Uterus (tissue), 4 donors: ENCODE measurements around the gene C15orf39. TPM values are rescaled to one million over a fixed set of nuclear protein-coding genes. Genes with fewer than 3 reads are reported as not detected.
"Not testable (repeated sequence)": the region's sequence is repeated elsewhere in the genome, so short reads cannot be mapped to it uniquely, and the experiment has no call there.

ENCODE experiments used
- DNase-seq, 2 donors: peaks; one replicate each; pipeline ENCODE4 v3.0.0-alpha.2; 2019 to 2020
- H3K27ac ChIP-seq, 2 donors: fragments of 200-600 bp; sonication (generic); 1 replicate in 1 of 2; 2 replicates in 1 of 2; pipeline ENCODE4 v1.5.1; 2016 to 2018
- H3K27me3 ChIP-seq, 2 donors: fragments of 200-600 bp; sonication (generic); one replicate each; pipeline ENCODE4 v1.5.1; 2018 to 2019; ENCODE audit warnings: control low read depth in 1 of 2
- H3K36me3 ChIP-seq, 2 donors: fragments of 200-600 bp; sonication (generic); one replicate each; pipeline ENCODE4 v1.5.1; 2019; ENCODE audit warnings: control low read depth in 1 of 2
- H3K4me1 ChIP-seq, 2 donors: fragments of 200-600 bp; sonication (generic); one replicate each; pipeline ENCODE4 v1.5.1; 2018 to 2019; ENCODE audit warnings: control low read depth in 1 of 2
- H3K4me3 ChIP-seq, 2 donors: fragments of 200-600 bp; sonication (generic); 1 replicate in 1 of 2; 2 replicates in 1 of 2; pipeline ENCODE4 v1.5.1; 2018 to 2019; ENCODE audit warnings: mild to moderate bottlenecking in 1 of 2
- H3K9me3 ChIP-seq, 2 donors: fragments of 200-600 bp; sonication (generic); one replicate each; pipeline ENCODE4 v1.5.1; 2019; ENCODE audit warnings: control low read depth in 1 of 2
- POLR2A ChIP-seq, 2 donors: fragments of 450-650 bp; IDR thresholded peaks; one replicate each; pipeline ENCODE4 v1.6.1; 2016; ENCODE audit warnings: antibody characterized with exemption in 2 of 2, mild to moderate bottlenecking in 1 of 2, moderate library complexity in 1 of 2
- intact Hi-C: fragments of 100-400 bp; cut with DNase I; formaldehyde crosslinking; loops from one replicate; pipeline ENCODE4 v1.15.1; 2023; ENCODE audit warnings: low total_unique reads
- total RNA-seq, 4 donors: library from RNA; depleted of rRNA in 3 of 4; stranded (reverse); fragments of >200 nt in 3 of 4; gene quantifications; one replicate each; pipeline versions ENCODE4 v1.1.0 to v1.2.4, GENCODE V29; 2014 to 2023
- TF ChIP-seq, protein P1 (sequence below), 4 experiments: fragments of 200-600 bp in 2 of 4; fragments of 450-650 bp in 2 of 4; sonication (generic) in 2 of 4; IDR thresholded peaks; one replicate each; pipeline ENCODE4 v1.5.1; 2016 to 2019; ENCODE audit warnings: antibody characterized with exemption in 4 of 4, mild to moderate bottlenecking in 2 of 4, moderate library complexity in 1 of 4
- donor health status: DM: yes; HTN: yes; CAD: no.

C15orf39 gene
- total RNA-seq, 4 donors from 2014 or later: 4.6 to 43.9 (median 14.1) TPM

DNA sequence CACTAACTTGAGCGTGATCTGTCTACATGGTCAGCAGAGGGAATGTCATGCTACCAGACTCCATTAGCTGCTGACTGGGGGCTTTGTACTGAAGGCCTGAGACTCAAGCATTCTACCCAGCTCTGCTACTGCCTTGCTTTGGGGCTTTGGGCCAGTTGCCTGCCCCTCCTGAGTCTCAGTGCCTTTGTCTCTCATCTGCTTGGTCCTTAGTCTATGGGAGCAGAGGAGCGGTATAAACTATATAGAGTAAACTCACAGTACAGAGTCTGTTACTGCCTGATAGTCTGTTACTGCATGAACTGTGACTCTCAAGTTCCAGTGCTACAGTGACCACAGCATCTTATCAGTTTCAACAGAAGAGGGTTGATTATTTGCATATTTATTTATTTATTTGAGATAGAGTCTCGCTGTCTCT, 38.5 kb upstream of the C15orf39 start:
- Histone ChIP-seq H3K27ac (no peak overlapping the region), H3K27me3 (no peaks in the 10 kb centered on the region), H3K4me3 (no peak overlapping the region), H3K9me3 (no peaks in the 10 kb centered on the region), H3K4me1 (no peaks in the 10 kb centered on the region), H3K36me3 (no peaks in the 10 kb centered on the region)
- intact Hi-C loops: no loop called here
- TF ChIP-seq, protein P1, sequence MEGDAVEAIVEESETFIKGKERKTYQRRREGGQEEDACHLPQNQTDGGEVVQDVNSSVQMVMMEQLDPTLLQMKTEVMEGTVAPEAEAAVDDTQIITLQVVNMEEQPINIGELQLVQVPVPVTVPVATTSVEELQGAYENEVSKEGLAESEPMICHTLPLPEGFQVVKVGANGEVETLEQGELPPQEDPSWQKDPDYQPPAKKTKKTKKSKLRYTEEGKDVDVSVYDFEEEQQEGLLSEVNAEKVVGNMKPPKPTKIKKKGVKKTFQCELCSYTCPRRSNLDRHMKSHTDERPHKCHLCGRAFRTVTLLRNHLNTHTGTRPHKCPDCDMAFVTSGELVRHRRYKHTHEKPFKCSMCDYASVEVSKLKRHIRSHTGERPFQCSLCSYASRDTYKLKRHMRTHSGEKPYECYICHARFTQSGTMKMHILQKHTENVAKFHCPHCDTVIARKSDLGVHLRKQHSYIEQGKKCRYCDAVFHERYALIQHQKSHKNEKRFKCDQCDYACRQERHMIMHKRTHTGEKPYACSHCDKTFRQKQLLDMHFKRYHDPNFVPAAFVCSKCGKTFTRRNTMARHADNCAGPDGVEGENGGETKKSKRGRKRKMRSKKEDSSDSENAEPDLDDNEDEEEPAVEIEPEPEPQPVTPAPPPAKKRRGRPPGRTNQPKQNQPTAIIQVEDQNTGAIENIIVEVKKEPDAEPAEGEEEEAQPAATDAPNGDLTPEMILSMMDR (IDR thresholded peaks at IDR 0.05): no peak
- TF ChIP-seq POLR2A (IDR thresholded peaks at IDR 0.05): no peak
- DNase-seq: no peak

DNA sequence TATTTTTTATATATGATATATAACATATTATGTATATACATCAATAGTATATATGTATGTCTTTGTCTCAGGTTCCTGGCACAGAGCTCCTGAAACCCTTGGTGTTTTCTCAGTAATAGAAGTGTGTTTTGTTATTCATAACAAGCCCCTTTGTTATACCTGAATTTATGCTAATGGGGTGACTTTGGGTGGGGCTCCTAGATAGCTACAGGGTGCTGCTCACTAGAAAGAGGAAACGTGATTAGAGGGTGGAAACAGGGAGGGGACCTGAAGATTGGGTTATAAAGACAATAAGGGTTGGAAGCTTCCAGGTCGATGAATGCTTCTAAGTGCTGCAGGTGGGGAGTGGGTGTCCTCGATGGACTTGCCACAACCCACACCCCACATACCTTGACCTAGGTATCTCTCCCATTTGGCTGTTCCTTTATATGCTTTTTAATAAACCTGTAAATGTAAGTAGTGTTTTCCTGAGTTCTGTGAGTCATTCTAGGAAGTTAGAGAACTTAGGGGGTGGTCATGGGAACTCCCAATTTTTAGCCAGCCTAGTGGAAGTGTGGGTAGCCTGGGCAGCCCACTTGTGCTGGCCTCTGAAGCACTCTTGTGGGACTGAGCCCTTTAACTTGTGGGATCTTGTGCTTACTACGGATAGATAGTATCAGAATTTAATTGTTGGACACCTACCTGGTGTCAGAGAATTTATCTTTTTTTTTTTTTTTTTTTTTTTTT, 36.9 kb upstream of the C15orf39 start:
- intact Hi-C loops: no loop called here
- no peak for TF ChIP-seq POLR2A (IDR thresholded peaks at IDR 0.05)
- TF ChIP-seq, protein P1 (IDR thresholded peaks at IDR 0.05): no peak
- no peaks in the 10 kb centered on the region for H3K9me3 ChIP-seq
- H3K27ac ChIP-seq: no peak overlapping the region
- no peaks in the 10 kb centered on the region for H3K36me3 ChIP-seq
- no peaks in the 10 kb centered on the region for H3K4me1 ChIP-seq
- no peak for DNase-seq
- H3K4me3 ChIP-seq: no peak overlapping the region
- no peaks in the 10 kb centered on the region for H3K27me3 ChIP-seq

DNA sequence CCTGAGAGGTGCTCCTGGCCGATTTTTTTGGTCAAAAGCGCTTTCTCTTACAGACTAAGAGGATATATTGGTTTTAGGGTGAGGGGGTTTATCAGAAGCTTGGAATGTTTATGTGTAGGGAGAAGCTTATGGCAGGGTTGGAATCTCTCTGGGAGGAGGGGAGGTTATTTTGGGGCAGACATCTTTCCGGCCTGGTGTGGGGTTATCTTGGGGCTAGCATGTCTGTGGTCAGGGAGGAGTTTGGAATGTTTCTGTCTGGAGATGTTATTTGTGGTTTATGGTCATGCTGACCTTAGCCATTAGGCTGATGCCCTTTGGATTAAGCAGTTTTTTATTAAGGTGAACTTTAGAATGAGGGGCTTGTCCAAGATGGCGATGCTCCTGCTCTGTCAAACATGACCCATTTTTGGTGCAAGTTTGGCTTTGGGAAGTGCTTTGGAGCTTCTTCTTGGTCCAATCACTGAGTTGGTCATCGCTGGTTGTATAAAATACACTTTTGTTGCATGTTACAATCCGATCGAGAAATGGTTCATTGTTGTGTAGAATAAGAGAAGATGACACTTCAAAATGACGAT, 35.1 kb upstream of the C15orf39 start:
- H3K27me3 ChIP-seq, DNase-seq, H3K4me1 ChIP-seq, H3K4me3 ChIP-seq, intact Hi-C loops, H3K27ac ChIP-seq, H3K9me3 ChIP-seq, H3K36me3 ChIP-seq: not testable (repeated sequence)

DNA sequence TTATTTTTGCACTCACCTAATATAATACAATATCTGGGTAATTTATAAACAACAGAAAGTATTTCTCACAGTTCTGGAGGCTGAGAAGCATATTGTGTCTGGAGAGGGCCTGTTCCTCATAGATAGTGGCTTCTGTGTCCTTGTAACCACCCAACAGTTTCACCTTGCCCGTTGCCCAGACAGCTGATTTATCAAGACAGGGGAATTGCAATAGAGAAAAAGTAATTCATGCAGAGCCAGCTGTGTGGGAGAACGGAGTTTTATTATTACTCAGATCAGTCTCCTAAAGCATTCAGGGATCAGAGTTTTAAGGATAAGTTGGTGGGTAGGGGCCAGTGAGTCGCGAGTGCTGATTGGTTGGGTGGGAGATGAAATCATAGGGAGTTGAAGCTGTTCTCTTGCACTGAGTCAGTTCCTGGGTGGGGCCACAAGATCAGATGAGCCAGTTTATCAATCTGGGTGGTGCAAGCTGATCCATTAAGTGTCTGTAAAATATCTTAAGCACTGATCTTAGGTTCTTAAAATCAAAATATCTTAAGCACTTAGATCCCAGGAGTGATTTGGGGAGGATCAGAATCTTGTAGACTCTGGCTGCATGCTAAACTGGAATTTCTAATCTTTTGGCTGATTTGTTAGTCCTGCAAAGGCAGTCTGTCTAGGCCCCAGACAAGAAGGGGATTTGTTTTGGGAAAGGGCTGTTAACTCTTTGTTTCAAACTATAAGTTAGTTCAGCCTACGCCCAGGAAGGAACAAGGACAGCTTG, 33.9 kb upstream of the C15orf39 start:
- no peaks in the 10 kb centered on the region for H3K36me3 ChIP-seq
- DNase-seq: no peak
- H3K4me1 ChIP-seq: no peaks in the 10 kb centered on the region
- H3K4me3 ChIP-seq: no peak overlapping the region
- no peaks in the 10 kb centered on the region for H3K9me3 ChIP-seq
- TF ChIP-seq, protein P1 (IDR thresholded peaks at IDR 0.05): no peak
- no peak for TF ChIP-seq POLR2A (IDR thresholded peaks at IDR 0.05)
- no peaks in the 10 kb centered on the region for H3K27me3 ChIP-seq
- no peak overlapping the region for H3K27ac ChIP-seq
- intact Hi-C loops: no loop called here

DNA sequence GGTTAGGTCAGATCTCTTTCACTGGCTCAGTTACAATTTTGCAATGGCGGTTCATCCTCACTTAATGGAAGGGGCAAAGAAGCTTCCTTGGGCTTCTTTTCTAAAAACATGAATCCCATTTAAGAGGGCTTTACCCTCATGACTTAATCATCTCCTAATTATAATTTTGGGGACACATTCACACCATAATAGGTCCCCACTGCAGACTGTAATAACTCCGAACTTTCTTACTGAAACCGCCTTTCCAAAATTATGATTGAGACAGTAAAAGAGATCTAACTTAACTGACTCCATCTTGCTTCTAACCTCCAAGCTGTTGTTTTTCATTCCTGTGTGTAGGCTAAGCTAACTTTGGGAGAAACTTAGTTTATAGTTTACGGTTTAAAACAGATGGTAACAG, 33.3 kb upstream of the C15orf39 start:
- DNase-seq: no peak
- H3K9me3 ChIP-seq: no peaks in the 10 kb centered on the region
- no peaks in the 10 kb centered on the region for H3K36me3 ChIP-seq
- no peak overlapping the region for H3K27ac ChIP-seq
- TF ChIP-seq, protein P1 (IDR thresholded peaks at IDR 0.05): no peak
- TF ChIP-seq POLR2A (IDR thresholded peaks at IDR 0.05): no peak
- no peaks in the 10 kb centered on the region for H3K4me1 ChIP-seq
- H3K4me3 ChIP-seq: no peak overlapping the region
- no peaks in the 10 kb centered on the region for H3K27me3 ChIP-seq
- intact Hi-C loops: no loop called here
